CD4-positive, CD25-positive, alpha-beta regulatory T cell (primary cell): ENCODE measurements around the gene CELF2. TPM values are rescaled to one million over a fixed set of nuclear protein-coding genes. Genes with fewer than 3 reads are reported as not detected.
"Not testable (repeated sequence)": the region's sequence is repeated elsewhere in the genome, so short reads cannot be mapped to it uniquely, and the experiment has no call there.

Source experiments
- ATAC-seq, 2 donors: fragments of 150-1000 bp; cut with Tn5 transposase; one replicate each; pipeline ENCODE4 v1.10.0; 2021; ENCODE audit warnings: low read depth in 2 of 2, moderate number of reproducible peaks in 2 of 2, moderate library complexity in 1 of 2
- DNase-seq, 3 donors: peaks; one replicate each; pipeline versions ENCODE4 v3.0.0 to v3.0.0-alpha.2; 2012 to 2022; ENCODE audit warnings: mixed read lengths in 1 of 3
- H3K27ac ChIP-seq: one replicate; pipeline ENCODE4 v1.7.0; 2013; ENCODE audit warnings: mild to moderate bottlenecking, low read length; ENCODE audit not compliant: insufficient read depth, poor library complexity, severe bottlenecking
- H3K27me3 ChIP-seq: one replicate; pipeline ENCODE4 v1.7.0; 2013; ENCODE audit warnings: low read length; ENCODE audit not compliant: control insufficient read depth, insufficient read depth
- H3K36me3 ChIP-seq: one replicate; pipeline ENCODE4 v1.7.0; 2013; ENCODE audit warnings: mild to moderate bottlenecking, low read length, moderate library complexity; ENCODE audit not compliant: control insufficient read depth, insufficient read depth
- H3K4me1 ChIP-seq: 2 replicates; pipeline ENCODE4 v1.7.0; 2013; ENCODE audit warnings: mild to moderate bottlenecking, low read length; ENCODE audit not compliant: insufficient read depth, control insufficient read depth, poor library complexity, severe bottlenecking
- H3K4me3 ChIP-seq: one replicate; pipeline ENCODE4 v1.7.0; 2013; ENCODE audit warnings: low read depth, mild to moderate bottlenecking, low read length, moderate library complexity
- H3K9me3 ChIP-seq, 2 experiments: 1 replicate in 1 of 2; 2 replicates in 1 of 2; pipeline ENCODE4 v1.7.0; 2013; ENCODE audit warnings: low read length in 2 of 2, mild to moderate bottlenecking in 1 of 2, moderate library complexity in 1 of 2; ENCODE audit not compliant: control insufficient read depth in 2 of 2
- H3K27ac Mint-ChIP-seq, 3 donors: one replicate each; pipeline ENCODE4 v1.8.0; 2020 to 2022; ENCODE audit warnings: mild to moderate bottlenecking in 3 of 3, mixed read lengths in 3 of 3, moderate library complexity in 2 of 3
- H3K27me3 Mint-ChIP-seq: one replicate; pipeline ENCODE4 v1.8.0; 2022; ENCODE audit warnings: mild to moderate bottlenecking, mixed read lengths
- H3K36me3 Mint-ChIP-seq: one replicate; pipeline ENCODE4 v1.8.0; 2020; ENCODE audit warnings: mixed read lengths
- H3K4me1 Mint-ChIP-seq, 4 donors: one replicate each; pipeline ENCODE4 v1.8.0; 2020 to 2022; ENCODE audit warnings: mixed read lengths in 4 of 4, mild to moderate bottlenecking in 1 of 4
- H3K4me3 Mint-ChIP-seq, 4 donors: one replicate each; pipeline ENCODE4 v1.8.0; 2020 to 2022; ENCODE audit warnings: mild to moderate bottlenecking in 4 of 4, mixed read lengths in 4 of 4, moderate library complexity in 3 of 4
- H3K9me3 Mint-ChIP-seq, 7 donors: one replicate each; pipeline ENCODE4 v1.8.0; 2020 to 2022; ENCODE audit warnings: mixed read lengths in 7 of 7, mild to moderate bottlenecking in 3 of 7, moderate library complexity in 2 of 7
- polyA plus RNA-seq, 4 donors: library from polyadenylated mRNA; unstranded; fragments of 300-500 nt; fragmentation: Illumina TruSeq; gene quantifications; one replicate each; pipeline ENCODE4 v1.2.3, GENCODE V29; 2021
- total RNA-seq: library from RNA; stranded (reverse); gene quantifications from one replicate; pipeline ENCODE4 v1.2.3, GENCODE V29; 2022

Gene CELF2
- total and polyA plus RNA-seq, 5 donors from 2014 or later, result 117 to 230 (median 150) TPM

- Histone ChIP-seq H3K9me3 (peaks cover 0 to 4% of the 10 kb centered on the region in 2 experiments), H3K4me3 (no peak overlapping the region), H3K36me3 (no peaks in the 10 kb centered on the region), H3K4me1 (no peaks in the 10 kb centered on the region), H3K27me3 (peaks cover 9% of the 10 kb centered on the region), H3K27ac (no peak overlapping the region)
- no peak for ATAC-seq
- DNase-seq, result no peak
- Mint-ChIP-seq H3K27ac (no peak overlapping the region), H3K36me3 (no peaks in the 10 kb centered on the region), H3K4me3 (no peak overlapping the region), H3K4me1 (no peaks in the 10 kb centered on the region), H3K27me3 (peaks cover 20% of the 10 kb centered on the region), H3K9me3 (peaks cover 0 to 6% (median 0%) of the 10 kb centered on the region in 7 donors)
Measured at GRCh38 chr10:10994360-10994759, 23.3 kb upstream of the CELF2 start.

GRCh38 chr10:10995120-10995519, 22.6 kb upstream of the CELF2 start:
- H3K4me3 Mint-ChIP-seq, result no peak overlapping the region
- no peak for DNase-seq
- H3K9me3 Mint-ChIP-seq, result peaks cover 0 to 6% (median 0%) of the 10 kb centered on the region in 7 donors
- H3K4me1 Mint-ChIP-seq, result no peaks in the 10 kb centered on the region
- H3K27me3 Mint-ChIP-seq, result peaks cover 19% of the 10 kb centered on the region
- H3K36me3 Mint-ChIP-seq, result no peaks in the 10 kb centered on the region
- Histone ChIP-seq H3K27ac (no peak overlapping the region), H3K4me1 (no peaks in the 10 kb centered on the region), H3K27me3 (peaks cover 9% of the 10 kb centered on the region), H3K36me3 (no peaks in the 10 kb centered on the region), H3K9me3 (peaks cover 0 to 4% of the 10 kb centered on the region in 2 experiments), H3K4me3 (no peak overlapping the region)
- no peak for ATAC-seq
- no peak overlapping the region for H3K27ac Mint-ChIP-seq

DNA sequence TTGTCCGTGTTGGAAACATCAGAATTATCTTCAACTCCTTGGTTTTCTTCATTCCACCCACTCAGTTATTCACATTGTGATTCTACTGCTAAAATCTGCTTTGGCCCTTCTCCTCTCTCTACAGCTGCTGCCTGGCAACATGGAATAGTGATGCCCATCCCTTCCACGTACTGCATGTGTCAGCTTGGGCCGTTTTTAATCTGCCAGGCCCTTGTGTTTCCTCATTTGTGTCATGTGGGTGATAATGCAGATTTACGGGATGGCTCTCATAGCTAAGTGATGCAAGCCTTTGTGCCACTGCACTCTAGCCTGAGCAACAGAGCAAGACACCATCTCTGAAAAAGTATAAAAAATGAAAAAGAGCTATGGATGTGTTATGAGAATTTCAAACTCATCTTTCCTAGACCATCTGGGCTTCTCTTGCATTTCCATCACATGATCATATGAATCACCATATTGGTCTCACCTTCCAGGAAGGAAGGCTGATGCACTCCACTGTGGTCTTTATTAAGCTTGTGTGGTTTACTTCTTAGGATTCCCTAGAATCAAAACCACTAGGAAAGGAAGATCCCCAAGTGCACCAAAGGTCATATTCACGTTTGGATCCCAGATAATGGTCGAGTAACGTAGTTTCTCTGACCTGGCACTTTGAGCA, 20.6 kb upstream of the CELF2 start:
- Mint-ChIP-seq H3K4me1 (no peaks in the 10 kb centered on the region), H3K27ac (no peak overlapping the region), H3K9me3 (peaks cover 0 to 6% (median 0%) of the 10 kb centered on the region in 7 donors), H3K36me3 (no peaks in the 10 kb centered on the region), H3K27me3 (peaks cover 24% of the 10 kb centered on the region), H3K4me3 (no peak overlapping the region)
- Histone ChIP-seq H3K4me1 (no peaks in the 10 kb centered on the region), H3K36me3 (no peaks in the 10 kb centered on the region), H3K27ac (no peak overlapping the region), H3K9me3 (peaks cover 0 to 4% of the 10 kb centered on the region in 2 experiments), H3K27me3 (peaks cover 12% of the 10 kb centered on the region), H3K4me3 (no peak overlapping the region)
- DNase-seq (no peak), ATAC-seq (no peak)

GRCh38 chr10:10999501-10999900, 18.2 kb upstream of the CELF2 start:
- not testable (repeated sequence) for H3K27ac Mint-ChIP-seq, H3K4me3 Mint-ChIP-seq, H3K9me3 ChIP-seq, H3K27me3 ChIP-seq, DNase-seq, H3K9me3 Mint-ChIP-seq, H3K27ac ChIP-seq, ATAC-seq, H3K4me1 Mint-ChIP-seq, H3K36me3 ChIP-seq, H3K4me1 ChIP-seq, H3K36me3 Mint-ChIP-seq, H3K4me3 ChIP-seq
- peaks cover 16% of the 10 kb centered on the region for H3K27me3 Mint-ChIP-seq

GRCh38 chr10:11002485-11002884, 15.2 kb upstream of the CELF2 start:
- H3K4me3 ChIP-seq, result no peak overlapping the region
- no peaks in the 10 kb centered on the region for H3K36me3 ChIP-seq
- no peak overlapping the region for H3K27ac Mint-ChIP-seq
- no peaks in the 10 kb centered on the region for H3K9me3 Mint-ChIP-seq
- H3K4me1 Mint-ChIP-seq, result no peaks in the 10 kb centered on the region
- H3K4me1 ChIP-seq, result no peaks in the 10 kb centered on the region
- H3K27me3 ChIP-seq, result peaks cover 15% of the 10 kb centered on the region
- DNase-seq, result no peak
- ATAC-seq, result no peak
- no peaks in the 10 kb centered on the region for H3K36me3 Mint-ChIP-seq
- no peak overlapping the region for H3K27ac ChIP-seq
- H3K9me3 ChIP-seq, result no peaks in the 10 kb centered on the region
- no peak overlapping the region for H3K4me3 Mint-ChIP-seq
- peaks cover 32% of the 10 kb centered on the region for H3K27me3 Mint-ChIP-seq

DNA sequence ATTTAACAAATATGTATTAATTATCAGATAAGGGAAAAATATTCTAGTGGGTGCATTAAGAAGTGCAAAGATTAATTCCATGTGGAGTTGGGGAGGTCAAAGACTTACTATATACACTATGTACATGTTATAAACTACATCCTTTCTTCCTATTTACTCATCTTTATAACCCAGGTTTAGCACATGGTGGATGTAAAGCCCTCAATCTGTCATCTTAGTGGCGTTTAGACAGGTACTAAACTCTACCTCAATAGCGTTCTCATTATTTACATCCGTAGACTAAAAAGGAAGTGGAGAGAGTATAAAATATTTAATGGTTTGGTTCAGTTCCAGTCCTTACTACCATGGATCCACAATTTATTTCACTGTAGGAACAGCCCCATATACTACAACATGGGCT, 14.8 kb upstream of the CELF2 start:
- no peaks in the 10 kb centered on the region for H3K4me1 Mint-ChIP-seq
- DNase-seq, result no peak
- H3K36me3 Mint-ChIP-seq, result no peaks in the 10 kb centered on the region
- no peaks in the 10 kb centered on the region for H3K9me3 ChIP-seq
- H3K27me3 Mint-ChIP-seq, result peaks cover 36% of the 10 kb centered on the region
- H3K4me3 ChIP-seq, result no peak overlapping the region
- ATAC-seq, result no peak
- H3K27me3 ChIP-seq, result peaks cover 19% of the 10 kb centered on the region
- no peaks in the 10 kb centered on the region for H3K9me3 Mint-ChIP-seq
- H3K36me3 ChIP-seq, result no peaks in the 10 kb centered on the region
- no peaks in the 10 kb centered on the region for H3K4me1 ChIP-seq
- no peak overlapping the region for H3K27ac ChIP-seq
- H3K4me3 Mint-ChIP-seq, result no peak overlapping the region
- no peak overlapping the region for H3K27ac Mint-ChIP-seq

DNA sequence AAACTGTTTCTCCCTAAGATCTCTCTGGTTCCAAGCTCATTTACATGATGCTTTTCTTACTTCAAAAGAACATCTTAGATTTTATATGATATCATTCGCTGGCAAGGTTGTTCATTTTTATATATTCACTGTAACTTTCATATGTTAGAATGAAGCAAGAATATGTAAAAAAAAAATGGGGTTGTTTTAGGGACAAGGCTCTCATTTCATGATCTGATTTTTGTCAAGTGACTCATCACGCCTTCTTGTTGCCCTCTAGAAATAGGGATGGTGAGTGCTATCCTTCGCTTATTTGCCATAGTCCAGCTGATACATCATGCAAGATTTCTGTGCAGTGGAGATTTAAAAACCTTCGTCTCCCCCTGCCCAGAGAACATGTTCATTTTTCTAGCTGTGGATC, 14.0 kb upstream of the CELF2 start:
- Mint-ChIP-seq H3K27me3 (peaks cover 44% of the 10 kb centered on the region), H3K4me3 (no peak overlapping the region), H3K4me1 (no peaks in the 10 kb centered on the region), H3K36me3 (no peaks in the 10 kb centered on the region), H3K27ac (no peak overlapping the region), H3K9me3 (no peaks in the 10 kb centered on the region)
- Histone ChIP-seq H3K9me3 (no peaks in the 10 kb centered on the region), H3K27me3 (peaks cover 22% of the 10 kb centered on the region), H3K4me3 (no peak overlapping the region), H3K27ac (no peak overlapping the region), H3K36me3 (no peaks in the 10 kb centered on the region), H3K4me1 (no peaks in the 10 kb centered on the region)
- DNase-seq, result no peak
- no peak for ATAC-seq
